Activated gamma-delta T cell treated with anti-CD3 and anti-CD28 coated beads, Interleukin-2, amount 50 U/mL, for 16 hours (primary cell): ENCODE data around the gene LAD1.

ENCODE experiments used
- DNase-seq: peaks from one replicate; pipeline ENCODE4 v3.0.0-alpha.2; 2020; ENCODE audit warnings: low read depth

Gene LAD1

GRCh38 chr1:201399018-201399351, at the start of gene LAD1:
Gene LAD1 (minus strand): TSS chr1:201399324. CDS start chr1:201399306, 18 bp downstream.
- DNase-seq, result no peak

- DNase-seq, result peak; percentile 34
Measured at GRCh38 chr1:201447903-201448871, 49.1 kb upstream of the LAD1 start.

- no peak for DNase-seq
Measured at GRCh38 chr1:201445310-201445709, 46.2 kb upstream of the LAD1 start.

- no peak for DNase-seq
Measured at GRCh38 chr1:201444792-201445191, 45.7 kb upstream of the LAD1 start.

- DNase-seq, result no peak
Measured at GRCh38 chr1:201443747-201444146, 44.6 kb upstream of the LAD1 start.

- no peak for DNase-seq
Measured at GRCh38 chr1:201436969-201437368, 37.8 kb upstream of the LAD1 start.

GRCh38 chr1:201436393-201436792, 37.3 kb upstream of the LAD1 start:
- no peak for DNase-seq

GRCh38 chr1:201434266-201434665, 35.1 kb upstream of the LAD1 start:
- no peak for DNase-seq

GRCh38 chr1:201433609-201434008, 34.5 kb upstream of the LAD1 start:
- DNase-seq, result no peak

- DNase-seq, result no peak
Measured at GRCh38 chr1:201430776-201431175, 31.7 kb upstream of the LAD1 start.

- DNase-seq, result no peak
Measured at GRCh38 chr1:201429736-201430501, 30.8 kb upstream of the LAD1 start.

GRCh38 chr1:201427963-201428362, 28.8 kb upstream of the LAD1 start:
- no peak for DNase-seq

GRCh38 chr1:201426479-201427310, 27.6 kb upstream of the LAD1 start:
- no peak for DNase-seq

GRCh38 chr1:201424146-201424545, 25.0 kb upstream of the LAD1 start:
- DNase-seq, result no peak

GRCh38 chr1:201423655-201424054, 24.5 kb upstream of the LAD1 start:
- DNase-seq, result no peak

GRCh38 chr1:201422436-201423030, 23.4 kb upstream of the LAD1 start:
- no peak for DNase-seq

- no peak for DNase-seq
Measured at GRCh38 chr1:201422026-201422425, 22.9 kb upstream of the LAD1 start.

- no peak for DNase-seq
Measured at GRCh38 chr1:201421041-201421440, 21.9 kb upstream of the LAD1 start.

- no peak for DNase-seq
Measured at GRCh38 chr1:201420608-201421002, 21.5 kb upstream of the LAD1 start.

- no peak for DNase-seq
Measured at GRCh38 chr1:201419746-201420607, 20.9 kb upstream of the LAD1 start.

GRCh38 chr1:201419256-201419655, 20.1 kb upstream of the LAD1 start:
- no peak for DNase-seq
